ENCODE results near the gene CBLN3.

GRCh38 chr14:24431569-24432258, 2.2 kb upstream of the CBLN3 start:
- TF ChIP-seq POLR2A (IDR thresholded peaks at IDR 0.05) (no peak), CTCF (IDR thresholded peaks at IDR 0.05) (peak; percentile 85 to 96 (median 92))
